ENCODE results near the gene MYLK.

DNA sequence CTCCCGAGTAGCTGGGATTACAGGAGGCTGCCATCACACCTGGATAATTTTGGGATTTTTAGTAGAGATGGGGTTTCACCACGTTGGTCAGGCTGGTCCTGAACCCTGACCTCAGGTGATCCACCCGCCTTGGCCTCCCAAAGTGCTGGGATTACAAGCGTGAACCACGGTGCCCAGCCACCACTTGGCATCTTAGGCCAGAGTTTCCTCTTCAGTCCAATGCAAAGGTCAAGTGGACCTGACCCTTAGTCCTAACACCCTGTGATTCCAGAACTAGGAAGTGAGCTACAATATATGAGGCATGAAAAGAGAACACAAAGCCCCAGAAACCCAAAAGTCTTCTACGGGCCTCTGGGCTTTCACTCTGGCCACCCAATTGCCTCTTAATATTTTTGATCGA lies 5.3 kb downstream of the MYLK start:
- TF ChIP-seq, protein P1, sequence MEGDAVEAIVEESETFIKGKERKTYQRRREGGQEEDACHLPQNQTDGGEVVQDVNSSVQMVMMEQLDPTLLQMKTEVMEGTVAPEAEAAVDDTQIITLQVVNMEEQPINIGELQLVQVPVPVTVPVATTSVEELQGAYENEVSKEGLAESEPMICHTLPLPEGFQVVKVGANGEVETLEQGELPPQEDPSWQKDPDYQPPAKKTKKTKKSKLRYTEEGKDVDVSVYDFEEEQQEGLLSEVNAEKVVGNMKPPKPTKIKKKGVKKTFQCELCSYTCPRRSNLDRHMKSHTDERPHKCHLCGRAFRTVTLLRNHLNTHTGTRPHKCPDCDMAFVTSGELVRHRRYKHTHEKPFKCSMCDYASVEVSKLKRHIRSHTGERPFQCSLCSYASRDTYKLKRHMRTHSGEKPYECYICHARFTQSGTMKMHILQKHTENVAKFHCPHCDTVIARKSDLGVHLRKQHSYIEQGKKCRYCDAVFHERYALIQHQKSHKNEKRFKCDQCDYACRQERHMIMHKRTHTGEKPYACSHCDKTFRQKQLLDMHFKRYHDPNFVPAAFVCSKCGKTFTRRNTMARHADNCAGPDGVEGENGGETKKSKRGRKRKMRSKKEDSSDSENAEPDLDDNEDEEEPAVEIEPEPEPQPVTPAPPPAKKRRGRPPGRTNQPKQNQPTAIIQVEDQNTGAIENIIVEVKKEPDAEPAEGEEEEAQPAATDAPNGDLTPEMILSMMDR (IDR thresholded peaks at IDR 0.05) = no peak
- no peak for TF ChIP-seq POLR2A (IDR thresholded peaks at IDR 0.05)

Data from tibial nerve (tissue), 3 donors.